SW480 (cell line): ENCODE measurements around the gene NKX6-2.
"Not testable (repeated sequence)": the region's sequence is repeated elsewhere in the genome, so short reads cannot be mapped to it uniquely, and the experiment has no call there.

Experiments used
- DNase-seq: peaks from one replicate; pipeline ENCODE4 v3.0.0-alpha.2; 2016; ENCODE audit warnings: low spot score

The NKX6-2 gene

GRCh38 chr10:132797986-132798385, 12.0 kb upstream of the NKX6-2 start:
- DNase-seq = not testable (repeated sequence)

DNA sequence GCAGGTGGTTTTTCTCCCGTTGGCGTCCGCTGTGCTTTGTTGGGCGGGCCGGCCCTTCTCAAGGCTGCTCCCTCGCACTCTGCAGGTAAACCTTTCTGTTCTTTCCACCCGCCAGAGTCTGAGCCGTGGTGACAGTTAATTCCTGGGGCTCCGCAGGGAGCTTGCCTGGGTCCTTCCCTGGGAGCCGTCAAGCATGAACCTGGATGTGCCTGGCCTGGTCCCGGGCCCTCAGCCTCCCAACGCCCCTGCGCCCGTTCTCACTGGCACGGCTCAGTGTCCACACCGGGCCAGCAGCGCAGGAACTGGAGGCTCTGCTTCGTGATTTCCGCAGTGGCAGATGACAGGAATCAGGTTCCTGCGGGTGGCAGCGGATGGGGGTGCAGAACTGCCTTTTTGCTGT, 10.9 kb upstream of the NKX6-2 start:
- DNase-seq = no peak

DNA sequence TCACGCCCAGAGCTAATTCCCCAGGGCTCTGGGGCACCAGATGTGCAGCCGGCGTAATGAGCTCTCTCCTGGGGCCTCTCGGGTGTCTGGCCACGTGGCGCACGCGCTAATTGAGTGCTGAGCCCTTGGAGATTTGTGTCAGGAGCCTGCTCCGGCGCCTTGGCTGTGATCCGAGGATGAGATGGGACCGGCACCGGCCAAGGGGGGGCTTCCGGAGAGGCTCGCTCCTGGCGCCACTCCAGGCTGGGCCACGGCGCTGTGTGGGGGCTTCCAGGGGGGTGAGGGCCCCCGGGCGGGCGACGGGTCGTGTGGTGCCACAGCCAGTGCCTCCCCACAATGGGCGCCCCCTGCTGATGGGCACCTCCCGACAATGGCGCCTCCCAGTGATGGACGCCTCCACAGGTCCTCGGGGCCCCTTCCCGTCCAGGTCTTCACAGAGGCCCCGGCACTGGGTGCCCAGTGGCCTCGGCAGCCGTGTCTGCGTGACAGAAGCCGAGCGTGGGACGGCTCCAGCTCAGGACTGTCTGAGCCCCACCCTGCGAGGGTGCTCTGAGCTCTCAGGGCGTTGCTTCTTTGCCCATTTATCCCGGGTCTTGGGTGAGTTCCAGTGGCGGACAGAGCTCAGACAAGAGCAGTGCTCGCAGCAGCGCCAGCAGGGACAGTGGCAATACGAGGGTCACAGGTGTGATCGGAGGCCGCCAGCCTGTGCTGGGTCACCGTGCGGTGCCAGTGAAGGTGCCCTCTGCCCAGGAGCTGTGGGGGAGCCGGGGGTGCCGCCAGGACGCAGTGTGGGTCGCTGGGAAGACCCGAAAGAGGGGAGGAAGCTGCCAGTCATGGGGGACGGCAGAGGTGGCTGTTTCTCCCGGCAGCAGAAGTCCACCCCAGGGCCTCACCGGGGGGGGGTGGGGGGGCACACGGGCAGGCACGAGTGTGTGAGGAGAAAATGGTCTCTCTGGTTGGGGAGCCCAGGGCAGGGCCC, 8.2 kb upstream of the NKX6-2 start:
- DNase-seq = no peak

DNA sequence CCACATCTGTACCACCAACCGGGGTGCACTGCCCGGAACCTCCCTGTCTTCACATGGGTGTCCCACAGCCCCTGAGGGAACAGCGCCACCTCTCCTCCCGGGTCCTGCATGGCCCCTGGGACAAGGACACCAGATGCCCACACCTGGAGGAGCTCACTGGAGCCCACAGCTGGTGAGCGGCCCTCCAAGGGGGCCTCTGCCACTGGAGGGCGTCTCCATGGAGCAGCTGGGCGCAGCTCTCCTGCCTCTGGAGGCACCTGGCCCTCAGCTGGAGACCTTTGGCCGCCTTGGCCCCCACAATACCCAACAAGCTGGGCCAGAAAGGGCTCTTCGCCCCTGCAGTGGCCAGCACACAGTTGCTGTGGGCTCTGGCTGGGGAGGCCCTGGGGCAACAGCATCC, 7.3 kb upstream of the NKX6-2 start:
- DNase-seq = no peak

DNA sequence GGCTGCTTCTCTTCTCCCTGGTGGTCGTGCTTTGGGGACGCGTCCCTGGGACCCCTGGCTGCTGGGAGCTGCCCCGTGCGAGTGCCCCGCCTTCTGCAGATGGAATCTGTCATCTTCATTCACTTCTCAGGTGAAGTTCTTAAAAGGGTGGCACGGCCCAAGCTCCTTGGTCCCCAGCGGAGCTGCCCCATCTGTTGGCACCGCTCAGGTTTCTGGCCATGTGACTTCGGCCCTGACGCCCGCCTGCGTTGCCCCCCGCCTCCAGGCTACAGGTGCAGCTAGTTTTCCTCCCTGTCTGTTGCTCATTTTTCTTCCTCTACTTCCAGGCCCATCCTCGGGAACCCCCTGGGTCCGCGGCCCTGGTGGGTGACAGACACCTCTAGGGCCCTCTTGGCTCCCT, 6.8 kb upstream of the NKX6-2 start:
- no peak for DNase-seq

DNA sequence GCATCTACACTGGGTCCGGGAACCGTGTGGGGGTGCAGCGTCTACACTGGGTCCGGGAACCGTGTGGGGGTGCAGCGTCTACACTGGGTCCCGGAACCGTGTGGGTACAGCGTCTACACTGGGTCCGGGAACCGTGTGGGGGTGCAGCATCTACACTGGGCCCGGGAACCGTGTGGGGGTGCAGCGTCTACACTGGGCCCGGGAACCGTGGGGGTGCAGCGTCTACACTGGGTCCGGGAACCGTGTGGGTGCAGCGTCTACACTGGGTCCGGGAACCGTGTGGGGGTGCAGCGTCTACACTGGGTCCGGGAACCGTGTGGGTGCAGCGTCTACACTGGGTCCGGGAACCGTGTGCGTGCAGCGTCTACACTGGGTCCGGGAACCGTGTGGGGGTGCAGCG, 6.2 kb upstream of the NKX6-2 start:
- not testable (repeated sequence) for DNase-seq

DNA sequence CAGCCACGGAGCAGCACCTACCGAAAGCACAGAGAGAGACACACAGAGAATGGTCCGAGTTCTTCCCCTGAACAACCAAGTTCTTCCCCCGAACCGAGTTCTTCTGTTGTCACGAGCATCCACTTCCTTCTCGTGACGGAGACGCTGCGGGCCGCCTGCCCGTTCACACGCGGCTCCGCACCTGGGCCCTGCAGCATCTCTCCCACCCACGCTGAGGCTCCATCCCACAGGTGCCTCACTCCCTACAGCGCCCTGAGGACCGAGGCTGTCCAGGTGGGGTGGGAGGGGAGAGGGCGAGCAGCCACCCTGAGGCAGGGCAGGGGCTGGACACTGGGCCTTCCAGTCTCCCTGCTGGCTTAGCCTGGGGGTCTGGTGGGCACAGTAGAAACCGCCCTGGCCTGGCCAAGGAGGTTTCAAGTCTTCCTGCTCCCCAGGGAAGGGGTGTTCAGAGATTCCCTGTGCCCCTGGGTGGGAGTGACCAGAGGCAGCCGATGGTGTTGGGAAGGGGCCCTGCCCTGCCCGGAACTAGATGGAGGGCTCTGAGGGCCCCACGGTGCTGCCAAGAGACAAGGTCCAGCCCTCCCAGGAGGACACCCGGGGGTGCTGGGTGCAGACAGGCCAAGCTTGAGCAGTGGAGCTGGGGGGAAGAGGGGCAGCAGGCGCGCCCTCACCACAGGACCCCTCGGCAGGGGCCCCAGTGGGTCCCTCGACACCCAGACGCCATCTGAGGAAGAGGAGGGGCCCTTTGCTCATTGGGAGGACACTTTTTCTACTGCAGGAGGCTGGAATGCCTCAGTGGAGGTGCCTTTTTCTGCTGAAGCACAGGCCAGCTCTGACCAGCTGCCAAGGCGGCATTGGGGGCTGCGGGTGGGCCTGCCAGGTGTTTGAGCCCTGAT, 5.2 kb upstream of the NKX6-2 start:
- no peak for DNase-seq

DNA sequence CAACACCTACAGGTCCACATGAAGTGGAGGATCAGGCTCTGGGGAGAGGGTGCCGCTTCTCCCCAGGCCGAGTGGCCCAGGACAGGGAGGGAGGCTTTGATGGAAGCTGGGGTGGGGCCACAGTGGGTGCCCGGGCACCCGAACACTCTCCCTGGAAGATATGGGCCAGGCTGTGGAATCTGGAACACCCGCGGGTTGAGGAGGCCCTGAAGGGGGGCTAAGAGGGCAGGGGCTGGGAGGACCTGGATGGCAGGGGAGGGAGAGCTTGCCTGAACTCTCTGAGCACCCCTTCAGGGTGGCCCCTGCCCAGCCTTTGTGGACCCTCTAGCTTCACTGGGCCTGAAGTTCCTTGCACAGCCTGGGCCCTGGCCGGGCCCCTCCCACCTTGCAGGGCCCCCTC, 4.5 kb upstream of the NKX6-2 start:
- DNase-seq = no peak

DNA sequence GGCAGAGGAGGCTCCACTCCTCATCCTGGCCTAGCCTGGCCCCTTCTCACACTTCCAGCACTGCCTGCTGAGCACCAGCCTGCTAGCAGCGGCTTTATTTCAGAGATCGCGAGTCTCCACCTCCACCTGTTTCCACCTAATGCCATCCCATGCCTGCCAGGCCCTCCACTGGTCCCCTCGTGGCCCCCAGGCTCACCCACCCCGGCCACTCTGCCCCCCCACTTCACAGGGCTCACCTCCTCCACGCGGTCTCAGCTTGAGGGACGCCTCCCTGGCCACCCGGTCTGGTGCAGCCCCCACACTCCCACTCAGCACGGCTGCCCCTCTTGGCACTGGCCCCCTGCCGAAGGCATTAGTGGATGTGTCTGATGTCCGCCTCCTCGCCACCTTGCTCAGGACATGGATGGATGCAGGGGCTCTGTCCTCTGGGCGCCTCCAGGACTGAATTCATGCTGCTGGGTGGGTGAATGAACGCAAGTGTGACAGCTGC, 3.8 kb upstream of the NKX6-2 start:
- DNase-seq = no peak

DNA sequence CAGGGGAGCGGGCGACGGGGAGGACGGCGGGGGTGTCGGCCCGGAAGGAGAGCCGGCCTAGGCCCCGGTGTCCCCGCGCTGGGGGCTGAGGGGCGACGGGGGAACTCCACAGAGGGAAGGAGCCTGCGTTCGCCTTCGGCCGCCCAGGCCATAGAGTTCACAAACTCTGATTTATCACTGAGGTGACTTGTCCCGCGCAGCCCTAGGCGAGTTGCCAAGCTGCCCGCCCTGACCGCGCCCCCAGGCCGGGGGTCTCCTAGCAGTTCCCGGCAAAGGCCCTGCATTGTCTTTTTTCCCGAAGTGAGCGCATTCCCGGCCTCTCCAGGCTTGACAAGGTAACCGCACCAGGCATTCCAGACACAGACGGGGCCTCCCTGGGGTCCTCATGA, 2.9 kb upstream of the NKX6-2 start:
- no peak for DNase-seq

GRCh38 chr10:132788180-132788830, 2.4 kb upstream of the NKX6-2 start:
- peak; percentile 27 for DNase-seq

GRCh38 chr10:132787495-132788179, 1.7 kb upstream of the NKX6-2 start:
- no peak for DNase-seq

- no peak for DNase-seq
Measured at GRCh38 chr10:132786884-132787494, 1.0 kb upstream of the NKX6-2 start.

- DNase-seq = no peak
Measured at GRCh38 chr10:132786476-132786883, 533 bp upstream of the NKX6-2 start.

- DNase-seq = no peak
Measured at GRCh38 chr10:132784866-132785722, 853 bp downstream of the NKX6-2 start.

- DNase-seq = no peak
Measured at GRCh38 chr10:132783940-132784865, 1.7 kb downstream of the NKX6-2 start.

DNA sequence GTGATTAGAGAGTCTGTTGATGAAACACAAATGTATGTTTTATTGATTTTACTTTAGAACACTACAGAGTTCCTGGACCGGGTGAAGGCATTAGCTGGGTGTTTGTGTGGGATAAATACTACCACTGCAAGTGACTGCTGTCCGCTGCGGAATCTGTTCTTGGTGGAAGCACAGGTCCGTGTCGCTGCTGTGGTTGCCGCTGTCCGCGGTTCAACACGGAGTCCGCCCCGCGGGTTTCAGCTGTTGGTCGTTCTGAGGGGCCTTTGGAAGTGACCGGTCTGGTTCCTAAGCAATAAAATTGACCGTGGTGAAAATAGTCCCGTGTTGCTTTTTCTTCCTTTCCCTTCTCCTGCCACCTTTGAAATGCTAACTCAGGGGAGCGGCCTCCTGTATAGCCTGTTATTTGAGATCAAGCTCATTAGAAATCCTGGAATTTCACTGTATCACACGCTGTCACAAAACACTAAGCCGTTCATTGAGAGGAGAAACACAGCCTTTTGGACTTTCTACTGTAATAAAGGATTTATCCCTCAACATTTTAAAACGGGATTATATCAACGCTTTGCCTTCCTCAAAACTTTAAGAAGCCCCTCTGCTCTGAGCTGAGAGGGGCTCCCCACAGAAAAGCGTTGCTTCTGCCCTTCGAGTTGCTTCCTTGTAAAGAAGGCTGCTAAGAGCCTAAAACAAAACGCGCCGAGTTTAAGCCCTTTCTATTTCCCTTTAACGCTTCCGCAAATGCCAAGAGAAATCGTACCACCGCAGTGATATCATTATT, 2.6 kb downstream of the NKX6-2 start:
- no peak for DNase-seq

DNA sequence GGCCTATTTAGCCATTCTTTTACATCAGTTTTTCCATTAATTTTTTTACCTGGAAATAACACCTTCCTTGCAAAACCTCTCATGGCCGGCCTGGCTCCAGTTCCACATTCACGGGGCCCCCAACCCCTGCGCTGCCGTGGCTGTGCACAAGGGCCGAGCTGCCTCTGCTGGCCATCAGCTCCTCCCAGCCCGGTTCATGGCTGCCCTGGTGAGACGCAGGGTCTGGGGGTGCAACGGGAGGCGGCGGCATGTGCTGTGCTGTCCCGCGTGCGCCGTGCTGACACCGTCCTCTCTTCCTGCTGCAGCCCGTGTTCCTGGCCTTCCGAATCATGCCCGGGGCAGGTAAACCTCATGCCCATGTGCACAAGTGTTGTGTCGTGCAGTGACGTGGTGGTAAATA, 4.4 kb downstream of the NKX6-2 start:
- DNase-seq = no peak
